ENCODE measurements around the gene SLC6A3. TPM values are rescaled to one million over a fixed set of nuclear protein-coding genes. Genes with fewer than 3 reads are reported as not detected.

The SLC6A3 gene
- total and polyA plus RNA-seq, 9 of the 15 experiments (the other 6 are each of a cell fraction or from before 2014, with no cell fraction given): not detected

DNA sequence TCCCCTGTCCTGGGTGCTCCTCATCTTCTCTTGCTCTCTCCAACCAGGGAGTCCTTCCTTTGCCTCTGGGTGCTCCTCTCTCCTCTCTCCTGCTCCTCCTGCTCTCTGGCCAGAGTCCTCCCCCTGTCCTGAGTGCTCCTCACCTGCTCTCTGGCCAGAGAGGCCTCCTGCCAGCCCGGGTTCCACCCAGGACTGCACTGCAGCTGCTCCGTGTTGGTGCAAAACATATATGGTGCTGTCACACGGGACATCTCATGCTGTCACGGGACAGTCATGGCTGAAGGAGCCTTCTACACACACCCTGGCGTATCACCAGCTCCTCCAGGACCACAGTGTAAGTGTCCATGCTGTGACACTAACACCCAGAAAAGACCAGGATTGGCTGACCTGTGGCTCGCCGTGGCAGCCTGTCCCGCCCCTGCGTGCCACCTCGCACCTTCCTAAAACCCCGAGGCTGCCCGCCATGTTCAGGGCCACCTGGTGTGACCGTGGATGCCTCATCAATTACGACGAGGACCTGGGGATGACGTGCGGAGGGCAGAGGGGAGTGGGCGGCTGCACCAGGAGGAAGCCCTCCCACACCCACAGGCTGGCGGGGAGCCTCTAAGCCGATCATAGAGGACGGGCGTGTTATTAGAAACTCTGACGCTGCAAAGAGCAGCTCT, 27.9 kb upstream of the SLC6A3 start (continued):
- TF ChIP-seq, protein P1, sequence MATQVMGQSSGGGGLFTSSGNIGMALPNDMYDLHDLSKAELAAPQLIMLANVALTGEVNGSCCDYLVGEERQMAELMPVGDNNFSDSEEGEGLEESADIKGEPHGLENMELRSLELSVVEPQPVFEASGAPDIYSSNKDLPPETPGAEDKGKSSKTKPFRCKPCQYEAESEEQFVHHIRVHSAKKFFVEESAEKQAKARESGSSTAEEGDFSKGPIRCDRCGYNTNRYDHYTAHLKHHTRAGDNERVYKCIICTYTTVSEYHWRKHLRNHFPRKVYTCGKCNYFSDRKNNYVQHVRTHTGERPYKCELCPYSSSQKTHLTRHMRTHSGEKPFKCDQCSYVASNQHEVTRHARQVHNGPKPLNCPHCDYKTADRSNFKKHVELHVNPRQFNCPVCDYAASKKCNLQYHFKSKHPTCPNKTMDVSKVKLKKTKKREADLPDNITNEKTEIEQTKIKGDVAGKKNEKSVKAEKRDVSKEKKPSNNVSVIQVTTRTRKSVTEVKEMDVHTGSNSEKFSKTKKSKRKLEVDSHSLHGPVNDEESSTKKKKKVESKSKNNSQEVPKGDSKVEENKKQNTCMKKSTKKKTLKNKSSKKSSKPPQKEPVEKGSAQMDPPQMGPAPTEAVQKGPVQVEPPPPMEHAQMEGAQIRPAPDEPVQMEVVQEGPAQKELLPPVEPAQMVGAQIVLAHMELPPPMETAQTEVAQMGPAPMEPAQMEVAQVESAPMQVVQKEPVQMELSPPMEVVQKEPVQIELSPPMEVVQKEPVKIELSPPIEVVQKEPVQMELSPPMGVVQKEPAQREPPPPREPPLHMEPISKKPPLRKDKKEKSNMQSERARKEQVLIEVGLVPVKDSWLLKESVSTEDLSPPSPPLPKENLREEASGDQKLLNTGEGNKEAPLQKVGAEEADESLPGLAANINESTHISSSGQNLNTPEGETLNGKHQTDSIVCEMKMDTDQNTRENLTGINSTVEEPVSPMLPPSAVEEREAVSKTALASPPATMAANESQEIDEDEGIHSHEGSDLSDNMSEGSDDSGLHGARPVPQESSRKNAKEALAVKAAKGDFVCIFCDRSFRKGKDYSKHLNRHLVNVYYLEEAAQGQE (IDR thresholded peaks at IDR 0.05; ENCODE audit: borderline replicate concordance): no peak
- TF ChIP-seq, protein P1 (CRISPR knock-in tag; IDR thresholded peaks at IDR 0.05; ENCODE audit: low read depth): no peak
- TF ChIP-seq TAF9B (IDR thresholded peaks at IDR 0.05; ENCODE audit: partially characterized antibody) (no peak), PHTF2 (CRISPR knock-in tag; IDR thresholded peaks at IDR 0.05) (no peak), NR4A1 (CRISPR knock-in tag; IDR thresholded peaks at IDR 0.05) (no peak), NR4A1 (tag; IDR thresholded peaks at IDR 0.05) (no peak), MTF1 (CRISPR knock-in tag; IDR thresholded peaks at IDR 0.05; ENCODE audit: borderline replicate concordance) (no peak), ZNF263 (CRISPR knock-in tag; IDR thresholded peaks at IDR 0.05; ENCODE audit: borderline replicate concordance) (peak; percentile 90)
